Measurements from ENCODE around the gene WIPF2. TPM values are rescaled to one million over a fixed set of nuclear protein-coding genes. Genes with fewer than 3 reads are reported as not detected.

WIPF2 gene
- total RNA-seq, 1 donor from 2014 or later = 8.5 TPM

DNA sequence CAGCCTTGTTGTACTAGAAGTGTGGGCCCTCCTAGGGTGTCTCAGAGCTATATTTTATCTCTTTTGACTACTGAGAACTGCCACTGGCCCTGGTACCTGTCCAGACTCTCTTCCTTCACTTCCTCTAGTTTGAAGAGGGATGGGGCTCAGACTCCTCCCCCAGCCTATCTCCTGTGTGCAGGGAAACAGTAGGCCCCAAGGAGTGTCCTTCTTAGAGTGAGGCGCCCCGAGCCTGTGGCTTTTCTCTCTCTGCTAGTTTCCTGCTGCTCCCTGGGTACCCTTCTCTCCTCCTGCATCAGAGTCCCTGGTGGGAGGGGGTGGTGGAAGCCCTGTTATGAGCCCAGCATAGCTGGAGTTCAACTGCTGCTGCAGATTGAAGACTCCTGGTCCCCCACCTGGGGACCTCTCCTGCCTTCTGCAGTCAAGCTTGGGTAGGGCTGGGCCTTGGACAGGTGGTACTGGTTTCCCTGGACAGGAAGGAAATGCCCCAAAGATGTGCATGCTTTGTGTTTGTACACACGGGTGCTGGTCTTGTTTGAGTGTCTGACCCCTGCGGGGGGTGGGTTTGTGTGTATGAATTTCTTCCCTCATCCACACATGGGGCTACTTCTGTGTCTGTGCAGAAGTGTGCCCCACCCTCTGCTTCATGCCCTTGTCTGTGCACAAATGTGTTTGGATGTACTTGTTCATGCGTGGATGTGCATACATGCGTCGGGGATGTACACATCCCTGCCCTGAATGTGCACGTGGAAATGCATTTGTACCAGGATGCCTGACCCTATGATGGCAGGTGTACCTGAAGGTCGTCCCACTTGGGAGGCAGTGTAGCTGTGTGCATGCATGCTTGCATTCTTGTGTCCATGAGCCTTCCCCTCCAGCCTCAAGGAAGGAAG lies 96.8 kb downstream of the WIPF2 start:
- no peak for DNase-seq

DNA sequence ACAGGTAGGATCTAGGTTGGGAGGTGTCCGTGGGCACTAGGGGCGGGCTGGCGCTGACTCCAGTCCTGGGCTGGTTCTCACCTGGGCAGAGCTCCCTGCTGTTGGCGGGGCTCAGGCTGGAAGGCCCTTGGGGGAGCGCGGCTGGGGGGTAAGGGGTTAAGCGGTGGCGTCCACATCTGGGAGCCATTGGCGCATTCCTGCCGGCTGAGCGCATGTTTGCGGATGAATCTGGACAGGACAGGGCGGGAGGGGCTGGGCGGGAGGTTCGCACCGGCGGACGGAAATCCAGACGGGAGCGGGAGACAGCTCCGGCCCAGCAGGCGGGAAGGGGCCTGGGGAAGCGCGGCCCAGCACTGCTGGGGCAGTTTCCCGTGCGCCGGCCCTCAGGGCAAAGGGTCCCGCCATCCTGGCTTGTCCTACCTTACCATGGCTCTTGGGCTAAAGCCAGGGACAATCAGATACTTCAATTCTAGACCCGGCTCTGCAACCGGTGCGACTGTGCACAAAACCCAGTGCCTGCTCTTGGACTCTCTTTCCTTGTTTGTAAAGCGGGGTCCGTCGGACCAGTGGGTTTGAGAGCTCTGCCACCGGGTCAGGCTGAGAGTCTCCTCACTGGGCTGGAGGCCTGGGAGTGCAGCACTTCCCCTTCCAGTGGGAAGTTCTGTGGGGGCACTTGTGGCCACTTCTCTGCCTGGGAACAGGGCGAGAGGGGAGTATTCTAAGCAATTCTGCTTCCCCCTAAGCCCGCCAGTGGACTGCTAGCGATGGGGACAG lies 97.7 kb downstream of the WIPF2 start:
- DNase-seq = peak; percentile 72

DNA sequence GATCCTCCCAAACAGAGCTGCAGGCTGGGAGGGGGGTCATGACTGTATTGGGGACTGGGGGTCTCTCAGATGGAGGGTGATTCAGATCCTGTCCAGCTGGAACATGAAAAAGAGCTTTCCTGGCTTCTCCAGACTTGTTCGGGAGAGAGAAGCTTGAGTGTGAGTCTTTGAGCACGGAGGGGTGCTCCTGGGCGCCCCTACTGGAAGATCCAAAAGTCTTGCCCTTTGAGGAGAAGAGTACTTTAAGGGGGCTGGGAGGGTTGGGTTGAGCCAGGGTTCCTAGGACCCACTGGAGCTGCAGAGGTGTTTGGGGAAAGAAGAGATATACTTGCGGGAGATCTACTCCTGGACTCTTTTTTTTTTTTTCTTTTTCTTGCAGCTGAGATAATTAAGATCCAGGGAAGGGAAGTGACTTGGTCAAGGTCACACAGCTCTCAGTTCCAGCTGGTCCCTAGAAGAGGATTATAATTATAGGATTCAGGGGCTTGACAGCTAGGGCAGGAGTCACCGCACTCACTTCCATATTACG lies 98.3 kb downstream of the WIPF2 start:
- DNase-seq = peak; percentile 79

DNA sequence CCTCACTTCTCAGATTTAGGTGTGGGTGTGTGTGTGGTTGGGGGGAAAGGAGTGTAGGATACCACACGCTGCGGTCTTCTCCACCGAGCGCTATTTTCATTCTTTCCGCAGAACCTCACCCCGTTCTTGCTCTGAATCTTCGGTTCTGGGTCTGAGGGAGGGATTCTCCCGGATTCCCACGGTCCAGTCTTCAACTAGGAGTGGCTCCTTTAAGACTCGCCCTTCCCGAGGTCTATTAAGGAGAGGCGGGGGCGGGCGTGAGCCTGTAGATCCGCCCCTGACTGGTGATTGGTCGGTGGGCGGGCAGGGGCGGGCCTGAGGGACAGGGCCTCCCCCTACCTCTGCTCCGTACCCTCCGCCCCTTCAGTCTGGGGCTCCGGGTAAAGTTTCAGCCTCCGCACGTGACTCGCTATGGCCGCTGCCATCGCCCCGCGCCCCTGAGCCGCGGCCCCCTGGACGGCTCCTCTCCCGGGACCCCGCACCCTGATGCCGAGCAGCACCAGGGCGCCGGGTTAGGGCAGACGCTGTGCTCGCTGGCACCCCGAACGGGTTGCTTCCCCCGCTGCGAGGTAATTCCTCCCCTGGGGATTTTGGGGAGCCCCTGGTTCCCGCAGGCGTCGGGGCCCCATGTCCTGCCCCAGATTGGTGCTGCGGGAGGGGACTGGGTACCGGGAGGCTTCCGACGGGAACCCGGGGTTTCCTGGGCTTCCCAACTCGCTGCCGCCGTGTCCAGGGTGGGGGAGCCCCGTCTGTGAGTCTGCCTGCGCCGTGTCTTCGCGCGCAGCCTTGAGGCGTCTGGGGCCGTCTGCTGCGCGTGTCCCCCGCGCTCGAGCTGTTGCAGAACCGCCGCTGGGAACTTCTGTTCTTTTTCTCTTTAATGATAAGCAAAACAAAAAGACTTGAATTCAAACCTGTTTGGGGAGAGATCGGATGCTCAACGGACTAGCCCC lies 99.1 kb downstream of the WIPF2 start:
- DNase-seq = peak; percentile 97

DNA sequence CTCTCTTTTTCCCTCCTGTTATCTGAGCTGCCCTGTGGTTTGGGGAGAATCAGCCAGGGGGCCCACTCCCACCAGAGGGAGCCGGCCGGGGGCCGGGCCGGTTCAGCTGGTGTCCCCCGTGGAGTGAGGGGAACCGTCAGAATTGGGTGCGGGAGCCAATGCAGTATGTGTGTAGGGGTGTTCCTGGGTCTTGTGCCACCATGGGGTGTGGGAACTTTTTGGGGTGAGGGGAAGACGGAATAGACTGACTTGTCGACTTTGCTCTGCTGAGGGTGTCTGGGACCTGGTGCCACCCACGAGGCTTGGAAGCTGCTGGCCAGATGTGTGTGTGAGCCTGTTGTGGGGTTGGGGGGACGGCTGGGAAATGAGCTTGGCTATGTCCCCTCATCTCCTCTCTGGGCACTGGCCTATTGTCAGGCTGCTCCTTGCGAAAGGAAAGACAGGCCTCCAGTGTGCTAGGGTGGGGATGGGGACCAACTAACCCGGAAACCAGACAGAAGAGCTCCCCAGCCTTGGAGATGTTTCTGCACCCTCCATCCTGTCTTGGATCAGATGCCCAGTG lies 99.8 kb downstream of the WIPF2 start:
- peak; percentile 21 for DNase-seq

DNA sequence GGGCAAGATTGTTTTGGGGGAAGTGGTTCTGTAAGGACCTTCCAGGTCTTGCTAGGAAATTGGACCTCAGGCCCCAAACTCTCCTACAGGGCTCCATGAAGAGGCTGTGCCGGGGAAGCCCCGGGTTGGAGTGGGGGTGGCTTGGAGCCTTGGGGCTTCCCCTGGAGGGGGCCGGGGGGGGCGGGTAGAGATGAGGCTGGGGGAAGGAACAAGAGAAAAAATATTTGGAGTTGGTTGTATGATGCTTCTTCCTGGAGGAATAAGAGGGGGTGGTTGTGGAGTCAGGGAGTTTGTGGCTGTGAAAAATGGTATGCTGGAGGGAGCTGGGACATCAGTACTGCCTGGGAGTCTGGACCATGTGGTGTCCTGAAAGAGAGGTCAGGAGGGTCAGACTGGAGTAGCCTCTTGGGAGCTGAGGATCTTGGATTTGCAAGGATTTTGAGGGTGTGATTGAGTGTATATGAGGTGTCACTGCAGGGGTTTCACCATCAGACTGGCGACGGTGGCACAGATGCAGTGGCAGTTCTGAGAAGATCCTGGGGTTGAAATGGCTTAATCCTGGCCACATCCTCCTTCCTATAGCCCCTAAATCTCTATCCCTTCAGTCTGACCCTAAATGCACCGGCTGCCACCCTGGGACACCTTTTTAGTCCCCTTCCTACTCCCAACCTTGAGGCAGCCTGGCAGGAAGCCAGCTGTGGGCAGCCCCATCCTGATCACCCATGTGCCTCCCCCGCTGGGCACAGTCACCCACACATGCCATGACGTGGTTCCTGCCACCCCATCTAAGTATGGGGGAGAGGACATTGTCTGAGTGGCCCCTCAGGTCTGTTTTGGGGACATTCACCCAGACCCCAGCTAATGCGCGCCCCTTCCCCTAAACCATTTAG lies 100.8 kb downstream of the WIPF2 start:
- peak; percentile 25 for DNase-seq

DNA sequence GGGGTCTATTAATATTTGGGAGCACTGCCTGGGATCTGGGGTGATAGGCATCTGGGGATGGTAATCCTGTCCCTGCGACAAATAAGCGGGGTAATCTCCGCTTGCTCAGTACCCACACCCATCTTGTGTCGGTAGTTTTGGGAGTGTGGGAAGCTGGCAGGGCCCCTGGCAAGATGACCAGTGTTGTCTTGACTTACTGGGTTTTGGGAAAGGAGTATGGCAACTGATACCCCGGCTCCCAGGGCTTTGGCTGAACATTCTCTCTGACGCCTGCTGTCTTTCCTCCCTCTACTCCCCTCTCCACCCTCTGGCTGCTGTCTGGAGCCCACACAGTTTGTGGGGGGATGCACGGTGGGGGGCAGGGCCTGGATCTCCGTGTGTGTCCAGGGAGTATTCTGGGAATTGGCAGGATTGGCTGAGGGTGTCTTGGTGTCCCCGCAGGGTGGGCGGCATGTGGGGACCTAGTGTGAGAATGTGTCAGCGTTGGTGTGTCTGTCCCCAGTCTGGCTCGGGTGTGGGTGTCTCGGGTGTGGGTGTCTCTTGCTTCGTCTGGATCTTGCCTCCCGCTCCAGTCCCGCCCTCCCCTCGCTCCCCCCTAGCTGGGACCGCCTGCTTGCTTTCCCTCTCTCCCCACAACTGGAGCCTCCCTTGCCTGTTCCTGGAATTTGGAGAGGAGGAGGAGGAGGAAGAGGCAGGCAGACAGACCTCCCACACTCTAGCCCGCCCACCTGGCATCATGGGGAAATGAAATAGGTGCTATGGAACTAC lies 101.8 kb downstream of the WIPF2 start:
- peak; percentile 23 for DNase-seq

DNA sequence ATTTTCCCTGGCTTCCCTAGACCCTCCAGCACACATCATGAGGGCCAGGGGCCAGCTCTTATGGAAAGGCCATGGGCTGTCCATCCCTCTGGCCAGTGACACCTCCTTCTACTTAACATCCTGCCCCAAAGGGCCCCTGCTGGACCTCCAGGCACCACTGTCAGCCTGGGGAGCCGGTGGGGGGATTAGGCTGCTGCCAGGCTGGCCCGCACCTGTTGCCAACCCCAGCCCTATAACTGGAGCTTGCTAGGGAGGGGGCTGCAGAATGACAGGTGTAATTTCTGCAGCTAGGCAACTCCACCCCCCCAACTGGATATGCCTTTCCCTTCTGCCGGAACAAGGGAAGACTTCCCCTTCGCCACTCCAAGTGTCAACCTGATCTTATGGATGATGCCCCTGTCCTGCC lies 102.4 kb downstream of the WIPF2 start:
- DNase-seq = no peak

DNA sequence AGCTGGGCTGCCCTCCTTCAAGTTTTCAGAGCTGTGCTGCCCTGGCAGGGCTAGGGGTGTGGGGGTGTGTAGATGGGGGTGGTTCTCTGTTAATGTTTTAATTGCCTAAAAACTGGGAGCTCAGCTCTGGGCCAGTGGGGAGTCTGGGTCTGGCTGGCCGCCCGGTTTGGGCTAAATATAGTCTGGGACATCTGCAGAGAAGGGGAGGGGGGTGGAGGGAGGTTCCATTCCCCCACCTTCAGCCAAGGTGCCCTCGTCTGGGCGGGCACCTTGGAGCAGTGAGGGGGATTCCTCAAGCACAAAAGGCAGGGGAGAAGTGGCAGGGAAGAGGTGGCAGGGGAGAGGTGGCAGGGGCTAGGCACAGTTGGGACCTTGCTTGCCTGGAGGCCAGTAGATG lies 102.9 kb downstream of the WIPF2 start:
- peak; percentile 32 for DNase-seq

DNA sequence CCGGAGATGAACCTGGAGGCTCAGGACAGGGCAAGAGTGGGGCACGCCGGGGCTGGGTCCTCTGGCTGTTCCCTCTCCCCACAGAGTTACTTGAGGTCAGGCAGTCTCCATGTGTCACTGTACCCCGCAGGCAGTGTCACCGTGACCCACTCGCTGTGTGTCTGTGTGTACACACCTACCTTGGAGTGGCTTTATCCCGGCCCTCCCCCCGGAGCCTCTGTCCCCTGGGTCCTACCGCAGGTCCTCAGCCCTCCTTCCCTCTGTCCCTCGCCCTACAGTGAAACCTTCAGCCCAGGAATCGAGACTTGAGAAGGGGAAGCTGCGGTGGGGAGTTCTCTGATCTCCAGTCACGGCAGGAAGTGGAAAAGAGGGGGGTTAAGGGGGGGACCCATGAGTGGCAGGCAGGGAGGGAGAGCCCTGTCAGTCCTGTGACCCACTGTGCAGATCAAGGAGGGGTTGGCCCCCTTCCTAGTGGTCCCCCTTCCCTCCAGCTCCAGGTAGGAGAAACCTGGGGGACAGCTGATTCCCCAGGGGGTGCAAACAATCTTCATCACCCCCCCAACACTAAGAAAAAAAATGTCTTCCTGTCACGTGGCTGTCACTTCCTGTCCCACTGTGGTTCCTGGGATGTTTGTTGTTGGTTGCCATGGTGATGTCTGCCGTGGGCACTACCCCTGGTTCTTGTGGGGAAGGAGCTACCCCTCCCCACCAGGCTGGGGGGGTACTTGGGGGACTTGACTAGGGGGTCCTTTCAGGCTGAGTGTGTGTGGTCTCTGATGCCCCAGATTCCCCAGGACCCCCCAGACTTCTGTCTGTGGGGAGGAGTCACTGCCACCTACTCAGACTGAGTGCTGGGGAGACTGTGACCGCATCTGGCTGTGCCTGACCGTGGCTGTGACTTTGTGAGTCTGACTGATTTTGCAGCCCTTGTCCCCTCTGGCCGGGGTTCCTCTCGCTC lies 103.5 kb downstream of the WIPF2 start:
- peak; percentile 96 for DNase-seq

DNA sequence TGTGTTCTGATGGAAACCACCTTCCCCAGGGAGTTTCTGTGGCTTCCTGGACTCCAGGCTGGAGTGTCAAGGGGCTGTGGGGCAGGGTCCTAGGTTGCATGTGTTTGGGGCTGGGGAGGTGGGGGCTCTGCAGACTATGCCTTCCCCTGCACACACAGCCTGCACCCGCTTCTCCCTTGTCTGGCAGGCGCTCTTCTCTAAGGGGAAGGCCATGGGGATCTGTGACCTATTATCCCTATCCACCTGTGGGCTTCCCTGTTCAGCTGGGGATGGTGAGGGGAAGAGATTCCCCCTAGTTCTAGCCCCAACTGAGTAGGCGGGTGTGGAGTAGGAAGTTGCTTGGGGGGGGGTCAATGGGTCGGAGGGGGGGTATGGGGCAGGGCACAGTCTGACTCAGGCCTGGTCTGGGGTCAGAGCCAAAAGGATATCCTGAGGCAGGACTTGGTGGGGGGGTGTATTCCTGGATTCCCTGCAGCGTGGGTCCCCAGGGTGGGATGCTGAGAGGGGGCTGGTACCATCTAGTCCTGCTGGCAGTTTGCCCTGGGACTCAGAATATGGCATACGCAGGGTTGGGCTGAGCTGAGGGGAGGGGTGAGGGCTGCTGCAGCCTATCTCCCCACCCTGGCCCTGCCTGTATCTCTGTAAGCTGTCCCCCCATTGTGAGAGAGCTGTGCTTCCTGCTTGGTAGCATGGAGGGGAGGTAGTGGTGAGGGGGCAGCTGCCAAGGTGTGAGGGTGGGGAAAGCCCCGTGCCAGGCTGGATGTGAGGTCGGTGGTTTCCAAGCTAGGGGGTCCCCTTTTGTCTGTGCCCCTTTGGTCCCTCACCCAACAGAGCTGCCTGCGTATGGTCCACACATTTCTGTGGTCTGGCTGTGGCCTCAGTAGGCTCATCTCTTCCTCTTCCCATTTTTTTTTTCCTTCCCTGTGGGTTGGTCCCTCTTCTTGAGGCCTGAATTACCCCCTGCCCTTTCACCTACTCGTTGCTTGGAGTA lies 104.6 kb downstream of the WIPF2 start:
- peak; percentile 93 for DNase-seq

DNA sequence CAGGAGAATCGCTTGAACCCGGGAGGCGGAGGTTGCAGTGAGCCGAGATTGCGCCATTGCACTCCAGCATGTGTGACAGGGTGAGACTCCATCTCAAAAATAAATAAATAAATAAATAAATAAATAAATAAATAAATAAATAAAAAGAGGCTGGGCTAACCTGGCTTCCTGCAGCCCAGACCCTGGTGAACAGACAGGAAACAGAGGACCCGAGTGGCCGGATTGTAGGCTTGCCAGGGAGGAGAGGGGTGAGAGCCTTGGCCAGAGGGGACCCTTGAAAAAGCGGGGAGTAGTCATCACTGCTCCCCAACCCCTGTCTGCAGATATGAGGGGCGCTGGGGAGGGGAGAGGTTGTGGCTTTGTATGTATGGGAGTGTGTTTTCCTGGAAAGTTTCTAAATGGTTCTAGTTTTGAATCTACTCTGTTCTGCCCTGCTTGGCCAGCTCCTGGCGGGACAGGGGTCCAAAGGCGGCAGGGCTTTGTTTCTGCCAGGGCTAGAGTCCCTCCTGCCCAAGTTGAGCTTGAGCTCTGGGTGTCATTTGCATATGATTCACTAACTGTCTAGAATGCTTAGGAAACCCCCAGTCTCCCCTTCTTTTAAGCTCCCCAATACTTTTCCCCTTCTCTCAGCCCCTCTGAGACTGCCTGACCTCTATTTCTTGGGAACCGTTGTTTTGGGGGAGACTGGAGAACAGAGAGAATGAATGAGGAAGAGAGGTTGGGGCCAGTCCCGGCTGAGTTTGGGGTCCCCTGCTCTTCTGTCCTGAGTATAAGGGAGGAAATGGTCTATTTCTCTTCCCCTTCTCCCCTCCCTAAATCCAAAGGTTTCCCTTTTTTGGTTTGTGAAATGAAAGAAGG lies 106.3 kb downstream of the WIPF2 start:
- DNase-seq = peak; percentile 28

DNA sequence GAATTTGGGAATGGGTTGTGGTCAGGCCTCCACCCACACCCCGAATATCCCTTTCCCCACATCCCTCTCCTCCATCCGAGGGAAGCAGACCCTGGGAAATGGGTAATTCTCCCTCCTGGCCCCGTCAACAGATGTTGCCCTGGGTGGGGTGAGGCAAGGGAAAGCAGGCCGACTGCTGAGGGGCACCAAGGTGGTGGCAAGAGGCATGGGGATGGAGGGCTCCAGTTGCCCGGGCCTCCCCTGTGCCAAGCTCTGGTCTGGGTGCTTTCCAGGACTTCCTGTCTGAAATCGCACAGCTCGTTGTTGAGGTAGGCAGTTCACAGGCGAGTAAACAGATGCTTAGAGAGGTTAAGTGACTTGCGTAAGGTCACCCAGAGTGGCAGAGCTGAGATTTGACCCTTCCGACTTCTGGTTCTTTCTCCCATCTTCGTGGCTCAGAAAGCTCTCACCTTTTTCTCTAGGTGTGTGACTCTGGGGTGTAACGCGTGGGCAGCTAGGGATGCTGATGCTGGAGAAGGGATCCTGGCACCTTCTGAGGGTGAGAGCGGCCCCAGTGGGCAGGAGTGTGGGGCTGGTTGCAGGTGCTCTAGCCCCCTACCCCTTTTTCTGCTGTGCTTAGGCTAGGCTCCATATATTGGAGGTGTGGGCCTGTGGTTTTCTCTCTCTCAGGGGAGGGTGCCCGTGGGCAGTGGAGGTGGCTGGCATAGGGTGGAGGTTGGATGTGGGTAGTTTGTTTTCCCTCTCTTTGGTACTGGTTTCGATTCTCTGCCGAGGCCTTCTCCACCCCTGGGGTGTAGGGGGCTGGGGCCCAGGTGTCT lies 107.1 kb downstream of the WIPF2 start:
- peak; percentile 60 for DNase-seq

DNA sequence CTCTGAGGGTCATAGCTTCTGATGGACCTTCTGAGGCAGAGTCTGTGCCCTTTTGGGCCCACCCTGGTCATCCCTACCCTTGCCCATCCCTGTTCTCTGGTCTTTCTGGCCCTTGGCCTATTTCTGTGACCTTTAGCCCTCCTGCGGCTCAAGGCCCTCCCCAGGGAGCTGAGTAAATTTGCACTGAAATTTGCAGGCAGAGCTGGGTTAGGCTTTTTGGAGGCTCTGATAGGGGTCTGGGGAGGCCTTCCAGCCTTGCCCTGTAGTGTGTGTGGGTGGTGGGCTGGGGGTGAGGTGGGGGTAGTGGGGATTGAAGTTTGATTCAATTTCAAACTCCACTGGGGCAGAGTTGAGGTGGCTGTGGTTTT lies 107.7 kb downstream of the WIPF2 start:
- DNase-seq = no peak

DNA sequence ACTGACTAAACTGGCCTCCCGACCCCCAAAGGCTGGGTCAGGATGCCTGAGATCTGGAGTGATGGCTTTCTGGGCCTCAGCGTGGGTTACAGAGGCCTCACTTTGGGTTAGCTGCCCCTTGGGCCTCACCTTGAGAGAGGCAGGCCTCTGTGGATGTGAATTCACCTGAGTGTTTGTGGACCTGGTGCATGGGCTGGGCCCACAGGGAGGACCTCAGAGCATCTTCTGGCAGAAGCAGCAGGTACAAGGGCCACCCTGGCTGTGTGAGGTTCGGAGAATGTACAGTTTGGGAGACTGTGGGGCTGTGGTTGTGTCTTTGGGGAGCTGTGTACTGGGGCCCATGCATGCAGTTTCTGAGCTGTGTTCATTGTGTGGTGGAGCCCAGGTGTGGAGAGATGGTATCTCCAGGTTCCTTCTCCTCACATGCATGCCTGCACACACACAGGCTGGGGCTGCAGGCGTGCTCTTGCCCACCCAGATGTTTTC lies 108.2 kb downstream of the WIPF2 start:
- no peak for DNase-seq
